Measurements from ENCODE around the gene GPX7.

Gene GPX7

DNA sequence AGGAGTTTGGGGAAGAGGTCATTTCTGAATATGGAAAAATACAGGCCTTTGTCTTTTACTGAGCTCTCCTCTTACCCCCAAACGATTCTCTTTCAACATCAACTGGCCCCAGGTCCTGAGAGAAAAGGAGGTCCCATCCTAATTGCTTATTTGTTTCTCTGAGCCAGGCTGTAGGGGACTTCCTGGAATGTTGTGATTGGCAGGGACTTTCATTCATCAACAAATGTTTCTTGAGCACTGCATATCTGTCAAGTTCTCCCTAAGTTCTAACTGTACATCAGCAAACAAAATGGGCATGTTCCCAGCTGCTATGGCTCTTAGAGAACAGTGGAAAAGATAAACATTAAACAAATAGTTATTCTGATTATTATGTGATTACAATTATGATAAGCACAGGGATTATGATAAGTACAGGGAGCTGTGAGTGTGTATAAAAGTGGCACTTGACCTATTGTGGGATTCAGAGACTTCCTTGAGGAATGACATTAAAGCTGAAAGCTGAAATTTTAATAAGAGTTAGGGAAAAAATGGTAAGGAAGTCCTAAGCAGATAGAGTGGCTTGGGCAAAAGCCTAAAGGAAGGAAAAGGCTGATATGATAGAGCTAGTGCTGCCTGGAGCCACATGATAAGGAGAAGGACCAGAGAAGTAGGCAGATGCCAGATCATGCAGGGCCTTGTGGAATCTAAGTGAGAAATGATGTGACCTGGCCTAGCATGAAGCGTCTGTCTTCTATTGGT lies 11.6 kb downstream of the GPX7 start:
- H3K27ac ChIP-seq: no peak overlapping the region
- TF ChIP-seq ZFX (IDR thresholded peaks at IDR 0.05): no peak
- no peak for TF ChIP-seq CTCF (conservative IDR thresholded peaks at IDR 0.05)

GRCh38 chr1:52614671-52615070 lies 12.5 kb downstream of the GPX7 start:
- TF ChIP-seq ZFX (IDR thresholded peaks at IDR 0.05): no peak
- no peak for TF ChIP-seq CTCF (conservative IDR thresholded peaks at IDR 0.05)
- H3K27ac ChIP-seq: no peak overlapping the region

DNA sequence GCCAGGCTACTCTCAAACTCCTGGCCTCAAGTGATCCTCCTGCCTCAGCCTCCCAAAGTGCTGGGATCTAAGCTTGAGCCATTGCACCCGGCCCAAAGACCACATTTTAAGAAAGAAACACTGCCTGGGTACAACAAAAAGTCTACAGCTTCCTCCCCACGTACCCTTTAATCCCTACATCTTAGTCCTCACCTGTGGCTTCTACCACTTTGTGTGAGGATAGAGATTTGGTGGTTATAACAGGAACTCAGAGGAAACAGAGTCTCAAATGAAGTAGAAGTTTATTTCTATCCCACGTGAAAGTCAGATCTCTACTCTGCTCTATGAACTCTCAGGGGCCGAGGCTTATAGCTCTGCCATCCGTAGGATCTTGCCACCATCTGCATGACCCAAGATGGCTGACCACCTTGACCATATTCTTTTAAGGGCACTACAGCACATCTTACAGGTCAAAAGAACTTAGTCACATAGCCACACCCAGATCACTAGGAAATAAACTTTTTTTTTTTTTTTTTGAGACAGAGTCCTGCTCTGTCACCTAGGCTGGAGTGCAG lies 13.4 kb downstream of the GPX7 start:
- H3K27ac ChIP-seq: no peak overlapping the region
- TF ChIP-seq CTCF (conservative IDR thresholded peaks at IDR 0.05): no peak
- TF ChIP-seq ZFX (IDR thresholded peaks at IDR 0.05): no peak

GRCh38 chr1:52621950-52622349 lies 19.8 kb downstream of the GPX7 start:
- no peak overlapping the region for H3K27ac ChIP-seq
- TF ChIP-seq ZFX (IDR thresholded peaks at IDR 0.05): no peak
- TF ChIP-seq CTCF (conservative IDR thresholded peaks at IDR 0.05): no peak

DNA sequence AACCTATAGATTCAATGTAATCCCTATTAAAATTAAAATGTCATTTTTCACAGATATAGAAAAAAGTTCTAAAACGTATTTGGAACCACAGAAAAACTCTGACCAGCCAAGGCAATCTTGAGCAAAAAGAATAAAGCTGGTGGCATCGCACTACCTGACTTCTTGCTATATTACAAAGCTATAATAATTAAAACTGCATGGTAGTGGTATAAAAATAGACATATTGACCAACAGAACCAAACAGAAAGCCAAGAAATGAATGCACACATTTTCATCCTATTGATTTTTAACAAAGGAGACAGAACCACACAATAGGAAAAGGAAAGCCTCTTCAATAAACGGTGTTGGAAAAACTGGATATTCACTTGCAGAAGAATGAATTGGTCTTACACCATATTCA lies 21.6 kb downstream of the GPX7 start:
- no peak overlapping the region for H3K27ac ChIP-seq
- TF ChIP-seq CTCF (conservative IDR thresholded peaks at IDR 0.05) (no peak), ZFX (IDR thresholded peaks at IDR 0.05) (no peak)

GRCh38 chr1:52627028-52627427 lies 24.9 kb downstream of the GPX7 start:
- no peak for TF ChIP-seq CTCF (conservative IDR thresholded peaks at IDR 0.05)
- TF ChIP-seq ZFX (IDR thresholded peaks at IDR 0.05): no peak
- H3K27ac ChIP-seq: no peak overlapping the region

- no peak overlapping the region for H3K27ac ChIP-seq
- TF ChIP-seq ZFX (IDR thresholded peaks at IDR 0.05) (no peak), CTCF (conservative IDR thresholded peaks at IDR 0.05) (no peak)
These were observed 26.6 kb downstream of the GPX7 start for GRCh38 chr1:52628614-52629324.
